ENCODE data around the gene IL1R1. TPM values are rescaled to one million over a fixed set of nuclear protein-coding genes. Genes with fewer than 3 reads are reported as not detected.

Gene IL1R1
- polyA plus RNA-seq, 1 donor (not counting 4 experiments of a cell fraction or from before 2014, with no cell fraction given), result 7.5 TPM

DNA sequence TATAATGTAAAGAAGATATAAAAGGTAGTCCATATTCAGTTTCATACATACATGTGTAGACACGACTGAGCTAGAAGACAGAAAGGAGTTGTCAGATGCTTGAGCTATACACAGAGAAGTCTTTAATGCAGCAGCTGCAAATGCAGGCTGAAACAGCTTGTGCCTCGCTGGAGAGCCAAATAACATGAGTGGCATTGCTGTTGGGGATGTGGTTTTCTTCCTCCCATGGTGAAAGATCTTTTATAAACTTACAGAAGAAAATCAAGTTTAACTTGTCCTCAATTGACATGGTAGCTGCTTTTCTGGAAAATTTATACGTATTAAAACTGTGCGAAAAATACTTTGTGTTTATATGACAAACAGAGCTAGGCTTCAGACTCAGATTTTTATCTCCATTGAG lies 16.4 kb upstream of the IL1R1 start:
- Histone ChIP-seq H3K27ac (ENCODE audit: control insufficient read depth, insufficient read depth, low read length) (no peak overlapping the region), H2AFZ (ENCODE audit: control insufficient read depth, low read length) (no peak overlapping the region), H3K27me3 (ENCODE audit: control insufficient read depth, extremely low read depth, insufficient read depth, low read length) (no peaks in the 10 kb centered on the region), H3K4me3 (ENCODE audit: control insufficient read depth in 2 of 3, extremely low read depth in 1 of 3, insufficient read depth in 2 of 3, low read depth in 1 of 3, low read length in 3 of 3) (no peak overlapping the region), H3K4me1 (ENCODE audit: control insufficient read depth, extremely low read depth, insufficient read depth, low read length) (peaks cover 17% of the 10 kb centered on the region), H3K79me2 (ENCODE audit: control insufficient read depth, insufficient read depth, low read length) (no peaks in the 10 kb centered on the region), H3K9me3 (ENCODE audit: control insufficient read depth, low read depth, low read length) (no peaks in the 10 kb centered on the region), H3K4me2 (ENCODE audit: control insufficient read depth, extremely low read depth, insufficient read depth, low read depth, low read length) (no peak overlapping the region), H4K20me1 (ENCODE audit: control insufficient read depth, extremely low read depth, insufficient read depth, low read length) (no peaks in the 10 kb centered on the region), H3K9me1 (ENCODE audit: control insufficient read depth, extremely low read depth, insufficient read depth, low read length) (no peaks in the 10 kb centered on the region), H3K9ac (ENCODE audit: control insufficient read depth, extremely low read depth, insufficient read depth, low read length) (no peak overlapping the region), H3K36me3 (ENCODE audit: control insufficient read depth in 2 of 2, extremely low read depth in 1 of 2, insufficient read depth in 2 of 2, low read length in 2 of 2) (no peaks in the 10 kb centered on the region)
- no peak for TF ChIP-seq CTCF (optimal IDR thresholded peaks at IDR 0.05 in 1 of 3, IDR thresholded peaks at IDR 0.05 in 1 of 3, conservative IDR thresholded peaks at IDR 0.05 in 1 of 3; ENCODE audit: extremely low read depth in 1 of 3, insufficient read depth in 2 of 3, low read length in 3 of 3)
- TF ChIP-seq EZH2 (IDR thresholded peaks at IDR 0.05; ENCODE audit: low read length), result no peak
- FAIRE-seq, result no peak
- dilution Hi-C loops (cut with MboI; ENCODE audit: extremely low pct_ligation_motif_present, low sequenced_read_pairs), result no loop called here
- no peak for DNase-seq (ENCODE audit: low read depth, low spot score)

DNA sequence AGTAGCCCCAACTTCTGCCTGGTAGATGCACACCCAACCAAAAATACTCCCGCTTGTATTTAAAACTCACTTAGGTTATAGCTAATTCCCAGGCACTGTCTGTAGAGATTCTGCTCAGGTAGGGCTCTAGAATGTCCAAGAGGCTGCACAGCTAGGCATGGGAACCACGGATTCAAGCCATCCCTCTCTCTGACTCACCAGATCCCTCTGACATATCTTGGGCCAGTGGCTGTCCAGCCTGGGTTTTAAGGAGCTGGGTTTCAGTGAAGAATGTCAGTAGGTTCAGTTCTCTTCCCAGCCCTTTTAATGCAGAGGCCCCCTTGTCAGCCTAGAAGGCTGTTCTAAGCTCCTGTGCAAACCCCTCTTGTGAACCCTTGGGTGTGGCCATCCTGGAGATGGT lies 15.9 kb upstream of the IL1R1 start:
- DNase-seq (ENCODE audit: low read depth, low spot score) (no peak), FAIRE-seq (no peak)
- H3K36me3 ChIP-seq (ENCODE audit: control insufficient read depth in 2 of 2, extremely low read depth in 1 of 2, insufficient read depth in 2 of 2, low read length in 2 of 2), result no peaks in the 10 kb centered on the region
- no peaks in the 10 kb centered on the region for H3K9me1 ChIP-seq (ENCODE audit: control insufficient read depth, extremely low read depth, insufficient read depth, low read length)
- dilution Hi-C loops (cut with MboI; ENCODE audit: extremely low pct_ligation_motif_present, low sequenced_read_pairs), result no loop called here
- no peak overlapping the region for H3K4me2 ChIP-seq (ENCODE audit: control insufficient read depth, extremely low read depth, insufficient read depth, low read depth, low read length)
- H3K27ac ChIP-seq (ENCODE audit: control insufficient read depth, insufficient read depth, low read length), result no peak overlapping the region
- no peak overlapping the region for H3K4me3 ChIP-seq (ENCODE audit: control insufficient read depth in 2 of 3, extremely low read depth in 1 of 3, insufficient read depth in 2 of 3, low read depth in 1 of 3, low read length in 3 of 3)
- no peaks in the 10 kb centered on the region for H3K27me3 ChIP-seq (ENCODE audit: control insufficient read depth, extremely low read depth, insufficient read depth, low read length)
- H3K79me2 ChIP-seq (ENCODE audit: control insufficient read depth, insufficient read depth, low read length), result no peaks in the 10 kb centered on the region
- TF ChIP-seq CTCF (optimal IDR thresholded peaks at IDR 0.05 in 1 of 3, IDR thresholded peaks at IDR 0.05 in 1 of 3, conservative IDR thresholded peaks at IDR 0.05 in 1 of 3; ENCODE audit: extremely low read depth in 1 of 3, insufficient read depth in 2 of 3, low read length in 3 of 3) (no peak), EZH2 (IDR thresholded peaks at IDR 0.05; ENCODE audit: low read length) (no peak)
- no peak overlapping the region for H2AFZ ChIP-seq (ENCODE audit: control insufficient read depth, low read length)
- no peak overlapping the region for H3K9ac ChIP-seq (ENCODE audit: control insufficient read depth, extremely low read depth, insufficient read depth, low read length)
- H3K9me3 ChIP-seq (ENCODE audit: control insufficient read depth, low read depth, low read length), result no peaks in the 10 kb centered on the region
- peaks cover 17% of the 10 kb centered on the region for H3K4me1 ChIP-seq (ENCODE audit: control insufficient read depth, extremely low read depth, insufficient read depth, low read length)
- H4K20me1 ChIP-seq (ENCODE audit: control insufficient read depth, extremely low read depth, insufficient read depth, low read length), result no peaks in the 10 kb centered on the region

Data from keratinocyte (primary cell).